ENCODE data around the gene AHDC1.
"Not testable (repeated sequence)": the region's sequence is repeated elsewhere in the genome, so short reads cannot be mapped to it uniquely, and the experiment has no call there.

The AHDC1 gene

GRCh38 chr1:27634177-27634984 is 30.4 kb upstream of the AHDC1 start:
- peak; percentile 43 for DNase-seq (ENCODE audit: low read depth)

DNA sequence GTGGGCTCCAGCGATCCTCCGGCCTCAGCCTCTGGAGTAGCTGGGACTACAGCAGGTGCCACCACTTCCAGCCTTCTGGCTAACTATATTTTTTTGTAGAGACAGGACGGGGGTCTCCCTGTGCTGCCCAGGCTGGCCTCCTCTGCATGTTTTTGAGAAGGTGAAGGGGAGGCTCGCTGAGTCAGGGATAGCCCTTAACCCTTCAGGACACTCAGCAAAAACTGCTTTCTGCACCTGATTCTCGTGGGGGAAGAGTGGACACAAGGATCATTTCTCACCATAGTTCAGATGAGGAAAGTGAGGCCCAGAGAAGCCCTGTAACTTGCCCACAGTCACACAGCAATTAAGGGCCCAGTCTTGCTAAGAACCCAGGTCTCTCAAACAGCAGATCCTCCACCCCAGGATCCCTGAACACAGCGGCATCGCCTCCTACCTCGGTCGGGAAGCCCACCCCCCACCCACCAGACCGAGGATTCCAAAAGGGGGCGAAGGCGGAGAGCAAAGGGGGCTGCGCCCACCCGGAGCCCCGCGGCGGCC is 29.8 kb upstream of the AHDC1 start:
- no peak for DNase-seq (ENCODE audit: low read depth)

DNA sequence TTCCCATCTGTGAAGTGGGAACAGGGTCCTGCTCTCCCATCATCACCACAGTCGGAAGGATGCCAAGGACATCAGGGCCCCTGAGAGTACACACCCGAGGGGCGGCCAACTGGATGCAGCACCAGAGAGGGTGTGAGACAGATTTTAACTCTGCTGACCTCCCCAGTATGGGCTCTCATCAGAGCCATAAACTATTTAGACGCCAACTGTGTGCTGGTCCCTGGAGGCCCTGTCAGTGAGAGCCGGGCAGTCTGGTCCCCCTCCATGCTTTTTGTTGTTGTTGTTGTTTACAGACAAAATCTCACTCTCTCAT is 29.3 kb upstream of the AHDC1 start:
- DNase-seq (ENCODE audit: low read depth): no peak

- peak; percentile 37 for DNase-seq (ENCODE audit: low read depth)
Measured at GRCh38 chr1:27632387-27633297, 28.7 kb upstream of the AHDC1 start.

DNA sequence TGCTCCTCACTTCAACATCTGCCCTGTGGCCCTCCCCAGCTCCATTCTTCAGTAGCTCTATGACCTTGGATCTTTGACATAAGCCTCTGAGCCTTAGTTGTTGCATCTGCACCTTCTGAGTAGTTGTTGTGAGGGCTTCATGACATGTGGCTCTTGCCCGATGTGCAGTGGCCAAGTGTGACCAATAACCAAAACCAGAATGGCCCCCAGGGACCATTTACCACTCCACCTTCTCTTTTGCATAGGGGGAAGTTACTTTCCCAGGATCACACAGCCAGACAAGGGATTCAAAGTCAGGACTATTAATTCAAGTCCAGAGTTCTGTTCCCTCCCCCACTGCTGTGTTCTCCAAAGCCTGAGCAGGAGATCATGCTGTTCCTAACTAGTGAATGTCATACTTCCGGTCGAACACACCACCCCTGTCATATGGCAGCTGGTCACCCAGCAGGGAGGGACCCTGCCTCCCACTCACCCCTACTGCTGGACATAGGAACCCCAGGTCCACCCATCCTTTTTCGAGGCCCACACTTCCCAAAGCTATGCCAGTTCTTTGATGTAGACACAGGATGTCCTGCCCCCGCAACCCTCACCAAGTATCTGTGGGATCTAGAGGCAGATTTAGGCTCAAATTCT is 27.0 kb upstream of the AHDC1 start:
- no peak for DNase-seq (ENCODE audit: low read depth)

DNA sequence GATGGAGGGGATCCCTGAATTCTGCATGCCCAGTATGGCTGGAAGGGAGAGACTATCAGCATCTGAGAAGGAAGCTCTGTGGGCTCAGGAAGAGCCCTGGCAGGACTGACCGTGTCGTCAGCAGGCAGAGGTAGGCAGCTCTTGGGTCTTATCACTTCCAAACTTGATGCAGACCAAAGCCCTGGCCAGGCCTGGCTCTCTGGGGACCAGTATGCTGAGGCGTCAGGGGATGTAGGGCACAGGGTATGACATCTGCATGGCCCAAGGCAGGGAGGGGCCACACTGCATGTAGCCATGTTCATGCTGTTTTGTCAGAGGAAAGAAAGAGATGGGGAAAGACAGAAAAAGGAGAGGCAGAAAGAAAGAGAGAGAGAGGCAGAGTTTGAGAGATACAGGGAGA is 24.8 kb upstream of the AHDC1 start:
- DNase-seq (ENCODE audit: low read depth): no peak

GRCh38 chr1:27627733-27628132 is 23.8 kb upstream of the AHDC1 start:
- DNase-seq (ENCODE audit: low read depth): not testable (repeated sequence)

GRCh38 chr1:27627061-27627460 is 23.1 kb upstream of the AHDC1 start:
- DNase-seq (ENCODE audit: low read depth): no peak

DNA sequence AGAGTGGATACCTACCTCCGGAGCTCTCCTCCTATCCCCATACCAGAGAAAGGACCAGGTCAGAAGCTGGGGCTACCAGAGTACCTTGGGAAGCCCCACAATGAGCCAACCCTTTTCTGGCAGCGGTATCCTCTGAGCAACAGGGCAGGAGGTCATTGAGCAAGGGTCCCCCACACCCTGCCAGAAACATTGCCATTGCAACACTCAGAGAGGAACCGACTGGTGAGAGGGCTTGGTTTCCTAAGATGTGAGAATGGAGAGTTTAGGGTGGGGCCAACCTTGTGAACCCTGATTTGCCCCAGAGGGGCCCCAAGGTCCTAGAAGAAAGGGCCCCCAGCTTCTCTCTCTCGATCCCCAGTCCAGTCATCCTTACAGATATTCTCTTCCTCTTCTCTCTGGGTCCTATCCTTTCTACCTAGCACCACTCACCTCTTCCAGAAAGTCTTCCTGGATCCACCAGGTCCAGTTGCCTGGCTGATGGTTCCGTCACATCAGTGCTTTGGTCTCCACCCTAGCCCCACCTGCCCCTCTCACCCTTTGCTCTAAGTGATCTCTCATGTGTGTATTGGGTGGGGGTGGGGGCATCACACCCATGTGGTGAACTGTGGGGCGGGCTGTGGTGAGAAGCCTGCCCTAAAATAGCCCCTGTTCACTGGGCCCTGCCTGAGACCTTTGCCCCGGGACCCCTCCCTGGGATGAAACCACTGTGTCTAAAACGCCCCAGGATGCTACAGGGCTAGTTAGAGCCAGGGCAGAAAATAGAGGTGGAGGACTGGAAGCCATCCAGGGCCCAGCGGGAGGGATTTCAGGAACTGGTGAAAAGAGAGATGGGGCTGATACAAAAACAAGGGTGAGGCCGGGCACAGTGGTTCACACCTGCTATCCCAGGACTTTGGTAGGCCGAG is 22.3 kb upstream of the AHDC1 start:
- DNase-seq (ENCODE audit: low read depth): no peak

DNA sequence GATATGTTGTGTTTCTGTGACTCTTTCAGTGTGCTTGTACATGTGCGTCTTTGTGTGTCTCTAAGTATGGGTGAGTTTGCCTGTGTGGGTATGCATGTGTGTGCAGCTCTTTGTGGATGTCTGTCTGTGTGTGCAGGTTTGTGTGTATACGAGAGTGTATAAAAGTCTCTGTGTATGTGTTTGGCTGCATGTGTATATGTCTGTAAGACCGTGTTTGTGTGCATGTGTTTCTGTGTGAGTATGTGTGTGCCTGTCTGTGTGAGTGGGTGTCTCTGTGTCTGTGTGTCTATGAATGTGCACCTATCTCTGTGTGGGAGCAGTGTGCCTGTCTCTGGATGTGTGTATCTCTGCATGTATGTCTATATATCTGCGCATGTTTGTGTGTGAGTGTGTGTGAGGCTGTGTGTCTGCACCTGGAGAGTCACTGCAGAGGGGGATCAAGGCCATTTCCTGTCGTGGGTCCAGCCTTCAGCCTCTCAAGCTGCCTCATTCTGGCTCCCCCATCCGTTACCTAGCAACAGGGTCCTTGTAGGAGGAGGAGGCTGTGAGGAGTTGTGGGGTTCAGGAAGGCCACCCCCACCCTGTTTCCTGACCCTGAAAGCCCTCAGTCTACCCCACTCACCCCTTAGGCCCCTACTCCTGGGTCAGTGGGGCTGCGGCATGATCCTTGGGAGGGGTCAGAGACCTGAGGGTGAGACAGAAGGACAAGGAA is 20.7 kb upstream of the AHDC1 start:
- DNase-seq (ENCODE audit: low read depth): no peak

- no peak for DNase-seq (ENCODE audit: low read depth)
Measured at GRCh38 chr1:27623327-27624212, 19.6 kb upstream of the AHDC1 start.

DNA sequence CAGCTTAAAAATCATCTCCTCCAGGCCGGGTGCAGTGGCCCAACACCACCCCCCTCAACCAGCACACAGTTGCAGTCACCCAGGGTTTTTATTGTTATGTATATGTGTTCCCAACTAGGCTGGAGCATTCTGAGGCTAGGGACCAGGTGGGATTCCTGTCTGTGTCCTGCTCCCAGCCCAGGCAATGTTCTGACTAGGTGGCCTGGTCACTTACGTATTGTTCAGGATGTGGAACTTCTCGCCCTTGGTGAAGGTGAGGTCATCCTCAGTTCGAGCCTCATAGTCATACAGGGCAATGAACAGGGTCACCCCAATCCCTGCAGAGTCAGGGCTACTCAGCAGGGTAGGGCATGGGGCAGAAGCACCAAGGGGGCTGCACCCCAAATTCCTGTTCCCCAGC is 18.9 kb upstream of the AHDC1 start:
- DNase-seq (ENCODE audit: low read depth): no peak

DNA sequence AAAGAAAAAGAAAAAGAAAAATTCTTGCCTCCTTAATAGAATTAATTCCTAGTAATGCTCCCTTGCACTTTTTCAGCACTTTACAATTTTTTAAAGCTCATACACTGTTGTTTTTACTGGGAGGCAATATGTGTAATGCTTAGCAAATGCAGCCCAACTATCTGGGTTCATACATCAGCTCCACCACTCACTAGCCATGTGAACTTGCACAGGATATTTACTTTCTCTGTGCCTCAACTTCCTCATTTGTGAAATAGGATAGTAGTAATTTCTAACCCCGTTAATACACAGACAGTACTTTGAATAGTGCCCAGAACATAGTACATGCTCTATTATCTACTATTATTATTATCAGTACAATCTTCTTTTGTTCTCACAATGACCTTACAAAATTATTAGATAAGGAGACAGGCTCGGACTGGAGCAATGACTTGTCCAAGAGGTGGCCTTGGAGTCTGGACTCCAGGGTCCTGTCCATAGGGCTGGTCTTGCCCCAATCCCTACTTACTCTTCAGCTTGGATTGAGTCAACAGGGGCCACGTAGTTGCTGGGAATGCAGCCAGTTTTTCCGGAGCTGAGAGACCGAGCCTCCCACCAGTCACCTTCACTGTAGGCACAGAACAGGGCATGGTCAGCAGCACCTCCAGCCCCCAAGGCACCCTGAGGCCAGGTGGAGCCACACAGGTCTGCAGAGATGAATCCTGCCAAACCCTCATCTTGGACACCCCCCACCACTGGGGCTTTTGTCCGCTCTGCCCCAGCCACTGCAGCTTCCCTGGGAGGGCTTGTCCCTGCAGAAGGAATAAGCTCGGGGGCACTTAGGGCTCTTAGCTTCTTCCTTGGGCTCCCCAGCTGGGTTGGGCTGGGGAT is 17.3 kb upstream of the AHDC1 start:
- no peak for DNase-seq (ENCODE audit: low read depth)

- not testable (repeated sequence) for DNase-seq (ENCODE audit: low read depth)
Measured at GRCh38 chr1:27619782-27620438, 16.0 kb upstream of the AHDC1 start.

GRCh38 chr1:27618341-27619082 is 14.6 kb upstream of the AHDC1 start:
- no peak for DNase-seq (ENCODE audit: low read depth)

DNA sequence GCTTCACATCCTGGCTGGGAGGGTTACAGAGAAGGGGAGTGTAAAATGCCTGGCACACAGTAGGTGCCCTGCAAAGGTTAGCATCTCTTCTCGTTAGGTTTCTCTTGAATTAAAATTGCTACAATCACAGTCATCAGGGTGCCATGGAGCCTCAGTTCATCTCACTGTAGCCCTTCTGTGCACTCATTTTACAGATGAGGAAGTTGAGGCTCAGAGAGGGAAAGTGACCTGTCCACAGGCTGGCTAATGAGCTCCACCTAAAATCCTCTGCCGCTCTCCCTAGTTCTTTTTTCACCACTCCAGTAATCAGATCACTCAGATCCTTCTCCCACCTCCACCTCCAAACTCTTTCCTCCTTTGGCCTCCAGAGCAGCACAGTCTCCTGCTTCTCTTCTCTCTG is 13.5 kb upstream of the AHDC1 start:
- DNase-seq (ENCODE audit: low read depth): no peak

- no peak for DNase-seq (ENCODE audit: low read depth)
Measured at GRCh38 chr1:27616441-27616840, 12.5 kb upstream of the AHDC1 start.
